GM19324 (cell line): ENCODE measurements around the gene TLCD3A.
A peak's percentile ranks its signal among the peaks of the same experiment; 100 is the strongest.

Experiments
- ATAC-seq: cut with Tn5 transposase; IDR thresholded peaks from one replicate; pipeline ENCODE4 v1.9.1; 2021; ENCODE audit warnings: mild to moderate bottlenecking, moderate library complexity; ENCODE audit not compliant: unreplicated experiment, low FRiP score

TLCD3A gene

DNA sequence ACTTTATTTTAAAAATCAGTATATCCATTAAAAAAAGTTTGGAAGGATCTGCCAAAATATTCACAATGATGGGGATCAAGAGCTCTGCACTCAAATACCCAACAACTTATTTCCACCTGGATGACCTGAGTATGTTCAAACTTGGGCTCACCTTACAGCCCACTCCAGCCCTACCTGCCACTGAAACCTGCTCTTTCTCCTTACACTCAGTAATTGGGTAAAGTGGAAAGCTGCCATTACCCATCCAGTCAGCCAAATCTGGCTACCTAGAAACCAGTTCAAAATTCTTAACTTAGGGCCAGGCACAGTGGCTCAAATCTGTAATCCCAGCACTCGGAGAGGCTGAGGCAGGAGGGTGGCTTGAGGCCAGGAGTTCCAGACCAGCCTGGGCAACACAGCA is 27.4 kb upstream of the TLCD3A start:
- no peak for ATAC-seq

DNA sequence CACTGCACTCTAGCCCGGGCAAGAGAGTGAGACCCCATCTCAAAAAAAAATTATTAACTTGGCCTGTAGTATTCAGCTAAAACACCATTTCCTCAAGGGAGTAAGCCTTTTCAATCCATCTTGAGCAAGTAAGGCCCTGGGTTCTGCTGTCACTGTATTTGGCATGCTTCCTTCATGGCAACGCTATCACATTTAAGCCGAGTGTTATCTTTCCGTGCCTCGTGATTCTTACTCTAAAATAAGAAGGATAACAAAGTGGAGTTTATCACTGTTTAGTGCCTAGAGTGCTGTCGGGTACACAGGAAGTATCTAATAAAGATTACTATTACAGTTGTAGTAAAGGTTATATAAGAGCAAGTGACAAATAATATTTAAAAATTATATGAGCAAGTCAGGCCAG is 26.5 kb upstream of the TLCD3A start:
- no peak for ATAC-seq

DNA sequence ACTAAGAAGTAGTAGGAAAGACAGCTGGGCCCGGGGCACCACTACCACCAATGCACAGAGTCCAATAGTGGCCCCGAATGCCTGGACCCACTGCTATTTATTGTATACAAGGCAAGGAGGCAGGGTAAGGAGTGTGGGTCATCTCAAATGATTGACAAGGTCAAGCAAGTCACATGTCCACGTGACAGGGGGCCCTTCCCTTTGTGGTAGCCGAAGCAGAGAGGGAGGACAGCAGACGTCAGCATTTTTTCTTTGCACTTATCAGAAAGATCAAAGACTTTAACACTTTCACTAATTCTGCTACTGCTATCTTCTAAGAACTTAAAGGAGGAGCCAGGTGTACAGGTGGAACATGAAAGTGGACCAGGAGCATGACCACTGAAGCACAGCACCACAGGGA is 24.3 kb upstream of the TLCD3A start:
- ATAC-seq: no peak

DNA sequence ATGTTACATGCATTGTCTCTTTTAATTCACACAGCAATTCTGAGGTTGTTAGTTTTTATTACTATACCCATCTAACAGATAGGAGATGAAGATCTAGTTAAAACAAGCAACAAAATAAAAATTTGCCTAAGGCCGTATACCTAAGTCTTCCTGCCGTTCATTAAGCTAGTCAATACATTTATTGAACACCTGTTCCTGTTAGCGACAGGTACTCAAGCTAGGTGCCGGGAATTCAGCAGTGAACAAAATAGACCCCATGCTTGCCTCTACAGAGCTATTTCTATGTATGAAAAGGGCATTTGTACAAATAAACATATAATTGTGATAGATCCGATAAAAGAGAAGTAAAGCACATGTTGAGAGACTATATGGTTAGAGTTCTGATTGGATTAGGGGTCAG is 14.3 kb upstream of the TLCD3A start:
- no peak for ATAC-seq

DNA sequence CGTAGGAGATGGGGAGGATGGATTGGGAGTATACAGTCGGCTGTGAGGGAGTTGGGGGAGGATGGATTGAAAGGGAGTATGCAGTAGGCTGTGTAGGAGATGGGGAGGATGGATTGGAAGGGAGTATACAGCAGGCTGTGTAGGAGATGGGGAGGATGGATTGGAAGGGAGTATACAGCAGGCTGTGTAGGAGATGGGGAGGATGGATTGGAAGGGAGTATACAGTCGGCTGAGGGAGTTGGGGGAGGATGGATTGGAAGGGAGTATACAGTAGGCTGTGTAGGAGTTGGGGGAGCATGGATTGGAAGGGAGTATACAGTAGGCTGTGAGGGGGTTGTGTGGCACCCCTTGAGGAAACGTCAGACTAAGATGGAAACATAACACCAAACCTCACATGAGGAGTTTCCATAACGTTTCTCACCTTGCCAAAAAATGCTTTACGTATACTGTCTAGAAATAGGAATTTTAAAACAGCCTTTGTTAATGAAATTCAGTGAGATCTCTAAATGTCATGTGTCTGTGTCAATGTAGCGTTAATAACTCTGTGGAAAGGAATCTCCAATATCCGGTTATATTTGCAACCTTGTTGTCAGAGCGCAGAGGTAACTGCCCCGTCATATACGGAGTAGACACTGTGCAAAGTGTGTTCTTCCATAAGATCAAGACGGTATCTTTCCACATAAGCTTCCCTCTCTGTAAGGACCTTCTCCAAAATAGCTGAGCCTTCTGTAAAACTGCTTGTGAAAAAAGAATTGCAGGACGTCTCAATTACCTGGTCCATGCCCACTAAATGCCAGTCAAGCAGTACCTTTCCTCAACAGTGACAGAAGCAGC is 11.5 kb upstream of the TLCD3A start:
- no peak for ATAC-seq

DNA sequence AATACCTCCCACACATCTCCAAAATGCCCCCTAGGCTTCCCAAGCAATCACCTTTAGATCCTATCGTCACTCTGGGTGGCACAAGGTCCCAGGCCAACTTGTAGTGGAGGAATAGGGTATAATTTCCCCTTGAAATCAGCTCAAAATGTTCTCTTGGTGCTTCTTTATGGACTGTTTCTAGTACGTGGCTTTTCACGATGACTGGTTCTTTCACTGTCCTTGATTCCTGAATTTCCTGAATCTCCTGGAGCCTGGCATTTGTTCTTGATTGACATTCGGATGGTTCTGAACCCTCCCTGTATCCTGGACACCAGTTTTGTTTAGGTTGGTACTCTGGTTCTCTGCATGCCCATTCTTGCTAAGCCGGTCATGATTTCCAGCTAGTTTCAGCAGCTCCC is 10.9 kb upstream of the TLCD3A start:
- ATAC-seq: no peak

DNA sequence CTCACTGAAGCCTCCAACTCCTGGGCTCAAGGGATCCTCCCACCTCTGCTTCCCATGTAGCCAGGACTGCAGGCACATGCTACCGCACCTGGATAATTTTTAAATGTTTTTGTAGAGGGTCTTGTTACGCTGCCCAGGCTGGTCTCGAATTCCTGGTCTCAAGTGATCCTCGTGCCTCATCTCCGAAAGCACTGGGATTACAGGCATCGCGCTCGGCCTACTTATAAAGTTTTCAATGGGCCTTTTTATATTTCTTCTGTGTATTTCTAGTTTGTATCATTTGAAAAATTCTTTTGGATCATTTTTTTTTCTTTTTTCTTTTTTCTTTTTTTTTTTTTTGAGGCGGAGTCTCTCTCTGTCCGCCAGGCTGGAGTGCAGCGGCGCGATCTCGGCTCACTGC is 7.3 kb upstream of the TLCD3A start:
- ATAC-seq: no peak

DNA sequence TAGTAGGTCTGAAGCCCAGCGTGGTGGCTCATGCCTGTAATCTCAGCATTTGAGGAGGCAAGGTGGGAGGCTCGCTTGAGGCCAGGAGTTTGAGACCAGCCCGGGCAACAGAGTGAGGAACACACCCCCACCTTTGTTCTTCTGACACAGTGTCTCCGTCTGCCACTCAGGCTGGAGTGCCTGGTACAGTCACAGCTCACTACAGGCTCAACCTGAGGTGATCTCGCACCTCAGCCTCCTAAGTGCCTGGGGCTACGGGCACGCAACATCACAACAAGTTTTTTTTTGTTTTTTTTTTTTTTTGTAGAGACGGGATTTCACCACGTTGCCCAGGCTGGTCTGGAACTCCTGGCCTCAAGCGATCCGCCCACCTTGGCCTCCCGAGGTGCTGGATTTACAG is 6.7 kb upstream of the TLCD3A start:
- ATAC-seq: no peak

DNA sequence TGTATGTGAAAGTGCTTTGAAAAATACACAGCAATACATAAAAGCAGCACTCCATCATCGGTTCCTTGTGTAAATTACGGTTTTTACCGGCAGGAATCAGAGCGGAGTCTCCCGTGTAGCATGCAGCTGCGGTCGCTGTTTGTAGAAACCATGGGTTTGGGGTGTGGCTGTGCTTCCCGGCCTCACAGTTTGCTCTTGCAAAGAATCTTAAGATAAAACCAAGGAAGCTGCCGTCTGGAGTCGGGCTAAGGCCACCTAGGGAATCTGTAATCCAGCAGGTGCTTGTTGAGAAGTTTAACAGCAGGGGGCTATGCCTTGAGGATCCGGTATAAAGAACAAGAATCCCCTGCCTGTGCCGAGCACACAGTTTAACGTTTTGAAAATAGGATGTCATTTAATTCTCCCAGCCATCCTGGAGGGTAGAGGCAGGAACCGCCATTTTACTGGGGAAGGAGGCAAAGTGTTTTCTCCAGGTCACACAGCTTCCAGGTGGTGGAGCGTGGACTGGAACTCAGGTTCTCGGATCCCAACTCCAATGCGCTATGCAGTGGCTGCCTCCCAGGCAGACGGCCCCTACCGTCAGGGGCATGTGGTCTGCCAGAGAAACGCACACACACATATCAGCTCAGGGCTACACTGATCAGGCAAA is 6.0 kb upstream of the TLCD3A start:
- no peak for ATAC-seq

DNA sequence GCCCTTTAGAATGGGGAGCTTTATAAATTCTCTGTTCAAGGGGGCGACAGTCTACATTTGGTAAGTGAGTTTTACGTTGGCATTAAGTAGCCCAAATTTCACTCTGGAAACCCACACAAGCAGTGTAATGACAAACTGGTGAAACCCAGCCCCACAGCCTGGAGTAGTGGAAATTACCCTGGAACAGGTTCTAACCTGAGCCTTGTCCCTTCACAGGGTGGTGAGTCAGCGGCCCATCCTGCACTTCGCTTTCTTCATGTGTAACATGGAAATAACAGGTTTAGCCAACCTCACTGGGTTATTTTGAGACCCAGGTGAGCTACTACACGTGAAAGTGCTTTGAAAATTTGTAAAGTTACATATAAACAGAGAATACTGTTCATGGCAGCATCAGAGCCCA is 3.5 kb upstream of the TLCD3A start:
- no peak for ATAC-seq

DNA sequence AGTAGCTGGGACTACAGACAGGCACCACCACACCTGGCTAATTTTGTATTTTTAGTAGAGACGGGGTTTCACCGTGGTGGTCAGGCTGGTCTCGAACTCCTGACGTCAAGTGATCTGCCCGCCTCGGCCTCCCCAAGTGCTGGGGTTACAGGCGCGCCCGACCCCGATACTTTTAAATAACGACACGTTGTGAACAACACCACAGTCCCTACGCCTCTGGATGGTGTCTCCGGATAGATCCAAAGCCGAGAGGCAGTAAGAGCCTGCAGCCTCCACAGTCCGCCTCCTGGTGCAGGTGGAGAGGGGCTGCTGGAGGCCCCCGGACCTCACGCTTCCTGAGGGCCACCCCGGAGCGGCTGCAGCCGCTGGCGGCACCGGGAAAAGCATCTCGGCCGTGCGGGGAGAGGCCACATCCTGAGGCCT is 741 bp upstream of the TLCD3A start:
- ATAC-seq: peak; percentile 7

DNA sequence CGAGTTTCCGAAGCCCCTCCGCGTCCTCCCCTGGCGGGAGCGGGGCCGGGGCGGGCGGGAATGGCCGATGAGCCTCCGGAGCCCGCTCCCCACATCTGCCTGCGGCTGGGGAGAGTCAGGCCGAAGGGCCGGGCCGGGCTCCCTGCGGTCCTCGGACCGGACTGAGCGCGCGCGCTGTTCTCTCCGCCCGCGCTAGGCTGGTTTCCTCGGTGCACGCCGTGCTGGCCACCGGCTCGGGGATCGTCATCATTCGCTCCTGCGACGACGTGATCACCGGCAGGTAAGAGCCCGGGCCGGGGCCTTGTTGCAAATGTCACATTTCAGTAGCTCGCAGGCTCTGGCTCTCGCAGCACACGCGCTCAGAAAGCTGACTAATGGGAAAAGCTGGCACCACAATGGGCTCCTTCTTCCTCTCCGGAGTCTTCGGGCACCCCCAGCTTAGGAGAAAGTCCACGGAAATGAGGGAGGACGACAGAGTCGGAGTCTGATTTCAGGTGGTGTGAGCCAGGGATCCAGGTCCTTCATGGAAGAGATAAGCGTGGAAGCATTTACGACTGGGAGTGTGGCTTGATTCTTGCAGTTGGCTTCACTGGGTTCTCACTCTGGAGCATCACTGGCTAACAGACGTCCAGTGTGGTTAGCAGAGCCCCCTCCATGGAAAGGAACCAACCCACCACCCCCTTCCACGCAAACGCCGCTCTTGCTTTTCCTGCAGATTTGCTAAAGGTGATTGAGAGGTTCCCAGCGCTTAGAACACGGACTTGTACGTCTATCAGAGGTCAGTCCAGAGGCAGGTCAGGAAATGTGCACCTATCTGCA is 715 bp downstream of the TLCD3A start:
- ATAC-seq: peak; percentile 42

DNA sequence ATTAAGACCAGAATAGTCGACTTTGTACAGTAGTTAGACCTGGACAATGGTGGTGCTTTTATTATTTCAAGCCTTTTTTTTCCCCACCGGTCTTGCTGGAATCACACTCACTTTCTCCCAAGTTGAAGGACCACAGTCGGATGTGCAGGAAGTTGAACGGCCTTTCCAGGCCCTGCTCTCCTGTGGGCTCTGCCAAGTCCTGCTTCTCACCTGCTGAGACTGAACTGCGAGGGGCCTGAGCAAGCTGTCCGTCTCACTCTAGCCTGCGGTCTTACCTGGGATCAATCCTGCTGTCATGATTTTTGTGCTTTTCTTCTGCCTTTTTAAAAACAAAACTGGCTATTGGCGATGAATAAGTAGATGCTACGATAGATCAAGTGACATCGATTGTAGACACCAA is 1.3 kb downstream of the TLCD3A start:
- no peak for ATAC-seq

DNA sequence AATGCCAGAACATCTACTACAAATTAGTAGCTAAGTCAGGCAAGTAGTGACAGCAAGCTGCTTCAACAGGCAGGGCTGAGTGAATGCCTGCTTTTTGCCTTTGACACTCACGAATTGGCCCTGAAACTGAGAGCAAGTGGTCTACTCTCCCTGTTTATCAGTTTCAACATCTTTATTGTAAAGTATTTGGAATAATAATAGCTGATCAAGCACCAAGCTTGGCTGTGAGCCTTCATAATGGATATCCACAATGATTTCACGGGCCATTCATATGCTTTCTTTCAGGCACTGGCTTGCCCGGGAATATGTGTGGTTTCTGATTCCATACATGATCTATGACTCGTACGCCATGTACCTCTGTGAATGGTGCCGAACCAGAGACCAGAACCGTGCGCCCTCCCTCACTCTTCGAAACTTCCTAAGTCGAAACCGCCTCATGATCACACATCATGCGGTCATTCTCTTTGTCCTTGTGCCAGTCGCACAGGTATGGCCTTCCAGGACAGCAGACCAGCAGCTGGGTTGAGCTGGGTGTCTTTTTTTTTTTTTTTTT is 5.2 kb downstream of the TLCD3A start:
- ATAC-seq: no peak

DNA sequence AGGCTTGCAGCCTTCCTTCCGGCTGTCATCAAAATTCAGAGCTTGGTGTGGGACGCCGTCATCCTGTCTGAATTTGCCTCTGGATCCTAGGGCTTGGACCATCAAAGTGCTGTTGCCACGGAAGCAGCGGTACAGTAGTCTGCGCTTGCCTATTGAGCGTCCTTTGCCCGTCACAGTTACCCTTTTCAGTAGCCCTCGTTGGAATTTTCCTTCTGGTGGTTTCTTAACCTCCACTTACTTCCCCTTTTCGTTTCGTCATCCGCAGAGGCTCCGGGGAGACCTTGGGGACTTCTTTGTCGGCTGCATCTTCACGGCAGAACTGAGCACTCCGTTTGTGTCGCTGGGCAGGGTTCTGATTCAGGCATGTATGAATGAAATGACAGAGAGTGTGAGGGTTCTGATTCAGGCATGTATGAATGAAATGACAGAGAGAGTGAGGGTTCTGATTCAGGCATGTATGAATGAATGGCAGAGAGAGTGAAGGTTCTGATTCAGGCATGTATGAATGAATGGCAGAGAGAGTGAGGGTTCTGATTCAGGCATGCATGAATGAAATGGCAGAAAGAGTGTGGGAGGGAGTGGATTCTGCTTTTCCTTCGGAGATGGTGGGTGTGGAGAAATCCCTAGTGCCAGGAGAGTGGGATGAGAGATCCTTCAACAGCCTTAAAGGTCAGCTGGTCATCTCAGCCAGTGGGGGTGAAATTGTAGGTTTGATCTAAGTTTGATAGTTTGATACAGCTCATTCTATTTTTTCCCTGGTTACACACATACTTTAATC is 8.0 kb downstream of the TLCD3A start:
- ATAC-seq: peak; percentile 67

DNA sequence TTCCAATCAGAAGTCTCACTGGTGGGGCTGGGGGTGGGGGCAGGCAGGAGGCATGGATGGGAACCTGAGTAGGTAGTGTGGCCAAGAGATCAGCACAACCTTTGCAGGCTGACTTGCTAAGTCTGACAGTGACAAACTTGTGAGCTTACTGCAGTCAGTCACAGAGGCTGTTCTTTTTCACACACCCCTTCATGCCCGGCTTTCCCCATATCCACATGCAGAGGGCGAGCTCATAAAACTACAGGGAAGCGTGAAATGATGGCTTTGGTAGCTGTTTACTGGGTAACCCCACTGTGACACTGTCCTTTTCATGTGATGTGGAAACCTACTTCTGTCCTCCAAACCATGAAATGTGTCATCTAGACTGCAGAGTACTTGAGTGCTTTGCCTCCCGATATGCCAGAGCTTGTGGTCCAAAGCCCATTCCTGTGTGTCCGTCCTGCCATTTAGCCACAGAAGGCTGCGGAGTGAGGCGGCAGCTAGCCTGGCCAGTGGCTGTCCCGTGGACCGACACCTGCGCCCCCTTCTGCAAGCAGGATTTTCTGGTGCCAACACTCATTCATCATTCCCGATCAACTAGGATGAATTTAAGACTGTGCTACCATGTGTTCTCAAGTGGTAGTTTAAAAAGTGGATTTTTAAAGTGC is 9.9 kb downstream of the TLCD3A start:
- no peak for ATAC-seq

DNA sequence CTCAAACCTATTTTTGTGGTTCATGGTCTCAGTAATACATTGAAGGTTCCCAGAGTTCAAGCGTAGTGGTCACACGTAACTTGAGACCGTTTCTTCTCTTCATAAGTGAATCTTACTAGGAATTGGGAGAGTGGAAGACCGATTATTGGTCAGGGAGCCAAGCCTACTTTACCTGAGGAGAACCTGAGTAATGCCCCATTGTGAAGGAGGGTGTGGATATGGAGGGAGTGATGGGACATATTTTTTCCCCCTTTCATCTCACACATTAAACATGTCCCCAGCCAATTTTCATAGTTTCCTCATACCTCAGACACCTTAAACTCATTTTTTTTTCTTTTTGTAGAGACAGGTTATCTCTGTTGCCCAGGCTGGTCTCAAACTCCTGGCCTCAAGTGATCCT is 10.7 kb downstream of the TLCD3A start:
- no peak for ATAC-seq

DNA sequence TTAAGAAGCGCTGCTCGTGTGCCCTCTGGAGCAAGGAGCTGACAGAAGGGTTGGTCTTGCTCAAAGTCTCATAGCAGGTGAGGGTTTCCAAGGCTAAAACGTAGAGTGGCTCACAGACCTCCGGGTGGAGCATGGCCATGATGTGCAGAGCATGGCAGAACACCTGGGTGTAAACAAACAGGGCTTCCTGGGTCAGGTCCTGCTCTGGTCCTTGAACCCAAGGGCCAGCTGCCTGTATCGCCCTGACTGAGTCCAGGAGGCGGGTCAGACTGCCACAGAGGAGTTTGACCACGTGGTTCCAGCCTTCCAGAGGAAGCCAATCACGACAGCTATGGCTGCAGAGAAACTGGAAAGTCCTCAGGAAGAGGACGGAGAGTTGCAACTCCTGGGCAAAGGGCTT is 12.5 kb downstream of the TLCD3A start:
- no peak for ATAC-seq

DNA sequence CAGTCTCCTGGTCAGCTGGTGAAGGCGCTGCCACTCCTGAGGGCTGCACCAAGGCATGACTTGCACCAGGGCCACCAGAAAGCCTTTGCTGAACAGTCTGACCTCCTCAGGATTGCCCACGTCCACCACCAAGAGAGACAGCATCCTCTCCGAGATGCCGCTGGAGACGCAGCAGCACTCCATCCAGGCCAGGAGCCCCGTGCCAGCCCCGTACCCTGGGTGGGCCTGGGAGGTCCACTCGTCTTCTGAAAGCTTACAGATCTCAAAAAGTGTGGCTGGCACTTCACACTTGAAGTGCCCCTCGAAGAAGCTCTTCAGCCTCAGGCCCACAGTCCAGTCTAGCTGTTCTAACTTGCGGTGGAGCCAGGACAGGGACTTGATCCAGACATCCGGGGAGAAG is 13.0 kb downstream of the TLCD3A start:
- no peak for ATAC-seq

DNA sequence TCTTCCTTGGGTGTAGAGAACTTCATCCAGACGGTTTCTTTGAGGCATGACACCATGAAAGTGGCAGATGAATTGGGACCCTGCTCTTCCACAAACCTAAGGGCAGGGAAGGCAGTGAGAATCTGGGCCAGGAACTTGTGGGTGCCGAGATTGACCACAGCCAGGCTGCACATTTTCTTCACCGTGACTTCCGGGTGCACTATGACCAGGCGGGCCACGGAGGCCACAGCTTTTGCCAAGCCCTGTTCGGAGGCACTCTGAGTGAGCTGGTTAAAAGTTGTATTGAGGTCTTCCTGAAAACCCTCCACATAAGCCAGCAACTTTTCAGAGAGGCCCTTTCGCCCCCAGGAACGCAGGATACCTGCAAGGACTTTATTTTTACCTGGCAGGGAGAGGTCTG is 13.8 kb downstream of the TLCD3A start:
- ATAC-seq: no peak
